H9 (cell line): ENCODE measurements around the gene STARD7. TPM values are rescaled to one million over a fixed set of nuclear protein-coding genes. Genes with fewer than 3 reads are reported as not detected.

Experiments
- DNase-seq: peaks from one replicate; pipeline ENCODE4 v3.0.0-alpha.2; 2017
- H2AFZ ChIP-seq: one replicate; pipeline ENCODE4 v1.6.1; 2013; ENCODE audit warnings: mild to moderate bottlenecking, low read length, control low read depth, moderate library complexity
- H2AK5ac ChIP-seq: 2 replicates; pipeline ENCODE4 v1.6.1; 2013; ENCODE audit warnings: low read length, control low read depth, mixed read lengths; ENCODE audit not compliant: insufficient read length
- H2BK120ac ChIP-seq: one replicate; pipeline ENCODE4 v1.6.1; 2013; ENCODE audit warnings: low read depth, mild to moderate bottlenecking, low read length, control low read depth, inconsistent platforms; ENCODE audit not compliant: poor library complexity, severe bottlenecking
- H2BK12ac ChIP-seq: 2 replicates; pipeline ENCODE4 v1.6.1; 2013; ENCODE audit warnings: low read length, control low read depth, mixed read lengths, low read depth; ENCODE audit not compliant: insufficient read length
- H2BK15ac ChIP-seq: 2 replicates; pipeline ENCODE4 v1.6.1; 2013; ENCODE audit warnings: low read depth, low read length, control low read depth
- H2BK20ac ChIP-seq: one replicate; pipeline ENCODE4 v1.6.1; 2013; ENCODE audit warnings: low read depth, mild to moderate bottlenecking, low read length, control low read depth, inconsistent platforms; ENCODE audit not compliant: poor library complexity, severe bottlenecking
- H2BK5ac ChIP-seq: 2 replicates; pipeline ENCODE4 v1.6.1; 2013; ENCODE audit warnings: low read length, control low read depth, mixed read lengths; ENCODE audit not compliant: insufficient read length
- H3K14ac ChIP-seq: 2 replicates; pipeline ENCODE4 v1.6.1; 2013; ENCODE audit warnings: low read length, control low read depth; ENCODE audit not compliant: insufficient read depth
- H3K18ac ChIP-seq: 2 replicates; pipeline ENCODE4 v1.6.1; 2013; ENCODE audit warnings: low read depth, mild to moderate bottlenecking, mixed read lengths, low read length, control low read depth; ENCODE audit not compliant: insufficient read length
- H3K23ac ChIP-seq: 2 replicates; pipeline ENCODE4 v1.6.1; 2013; ENCODE audit warnings: low read length, control low read depth, mixed read lengths, low read depth; ENCODE audit not compliant: insufficient read length
- H3K23me2 ChIP-seq: 2 replicates; pipeline ENCODE4 v1.6.1; 2013; ENCODE audit warnings: low read depth, mild to moderate bottlenecking, mixed read lengths, low read length, control low read depth; ENCODE audit not compliant: insufficient read length, poor library complexity, severe bottlenecking
- H3K27ac ChIP-seq: 2 replicates; pipeline ENCODE4 v1.5.1; 2013; ENCODE audit warnings: low read length, control low read depth, mixed read lengths, low read depth; ENCODE audit not compliant: insufficient read length
- H3K27me3 ChIP-seq: 2 replicates; pipeline ENCODE4 v1.6.1; 2013; ENCODE audit warnings: low read length, control low read depth, inconsistent platforms; ENCODE audit not compliant: insufficient read depth
- H3K4ac ChIP-seq: 2 replicates; pipeline ENCODE4 v1.6.1; 2013; ENCODE audit warnings: low read depth, mild to moderate bottlenecking, control low read depth, inconsistent platforms, low read length, moderate library complexity
- H3K4me1 ChIP-seq: 2 replicates; pipeline ENCODE4 v1.6.1; 2013; ENCODE audit warnings: low read length, control low read depth, inconsistent platforms; ENCODE audit not compliant: insufficient read depth
- H3K4me2 ChIP-seq: 2 replicates; pipeline ENCODE4 v1.6.1; 2013; ENCODE audit warnings: low read length, control low read depth, mixed read lengths; ENCODE audit not compliant: insufficient read length, insufficient read depth
- H3K56ac ChIP-seq: 2 replicates; pipeline ENCODE4 v1.6.1; 2013; ENCODE audit warnings: low read depth, mild to moderate bottlenecking, mixed read lengths, low read length, control low read depth; ENCODE audit not compliant: insufficient read length
- H3K79me1 ChIP-seq: 2 replicates; pipeline ENCODE4 v1.6.1; 2013; ENCODE audit warnings: low read depth, mild to moderate bottlenecking, moderate library complexity, low read length, control low read depth, inconsistent platforms; ENCODE audit not compliant: insufficient read depth, poor library complexity, severe bottlenecking
- H3K79me2 ChIP-seq: 2 replicates; pipeline ENCODE4 v1.6.1; 2013; ENCODE audit warnings: low read length, control low read depth, inconsistent platforms; ENCODE audit not compliant: insufficient read depth
- H3K9ac ChIP-seq: 2 replicates; pipeline ENCODE4 v1.6.1; 2013; ENCODE audit warnings: low read length, control low read depth, mixed read lengths; ENCODE audit not compliant: insufficient read length; ENCODE audit errors: extremely low read depth
- H3K9me3 ChIP-seq: one replicate; pipeline ENCODE4 v1.6.1; 2013; ENCODE audit warnings: low read depth, low read length, inconsistent platforms; ENCODE audit not compliant: control insufficient read depth
- H3T11ph ChIP-seq: one replicate; pipeline ENCODE4 v1.6.1; 2013; ENCODE audit warnings: mild to moderate bottlenecking, low read length, control low read depth, inconsistent platforms
- H4K20me1 ChIP-seq: one replicate; pipeline ENCODE4 v1.6.1; 2013; ENCODE audit not compliant: control insufficient read depth, insufficient read length, insufficient read depth
- H4K5ac ChIP-seq: 2 replicates; pipeline ENCODE4 v1.6.1; 2013; ENCODE audit warnings: low read depth, mild to moderate bottlenecking, mixed read lengths, low read length, control low read depth; ENCODE audit not compliant: insufficient read length
- H4K8ac ChIP-seq: replicated peaks from 2 replicates; pipeline ENCODE4 v1.6.1; 2013; ENCODE audit warnings: low read length, control low read depth, mixed read lengths, low read depth; ENCODE audit not compliant: insufficient read length
- H4K91ac ChIP-seq: 2 replicates; pipeline ENCODE4 v1.6.1; 2013; ENCODE audit warnings: low read depth, mild to moderate bottlenecking, moderate library complexity, mixed read lengths, low read length, control low read depth; ENCODE audit not compliant: insufficient read length
- H3K27ac Mint-ChIP-seq, 3 experiments: 2 replicates in 2 of 3; 3 replicates in 1 of 3; pipeline ENCODE4 v1.8.0; 2020 to 2021; ENCODE audit warnings: mixed read lengths in 3 of 3, mild to moderate bottlenecking in 1 of 3, moderate library complexity in 1 of 3
- H3K27me3 Mint-ChIP-seq: 2 replicates; pipeline ENCODE4 v1.8.0; 2021; ENCODE audit warnings: low read depth, mild to moderate bottlenecking, moderate library complexity, mixed read lengths
- H3K36me3 Mint-ChIP-seq, 3 experiments: 2 replicates in 2 of 3; 3 replicates in 1 of 3; pipeline ENCODE4 v1.8.0; 2020 to 2021; ENCODE audit warnings: low read depth in 3 of 3, mixed read lengths in 3 of 3; ENCODE audit not compliant: insufficient read depth in 1 of 3
- H3K4me1 Mint-ChIP-seq, 2 experiments: 2 replicates each; pipeline ENCODE4 v1.8.0; 2020; ENCODE audit warnings: mixed read lengths in 2 of 2
- H3K4me3 Mint-ChIP-seq, 2 experiments: 2 replicates in 1 of 2; 3 replicates in 1 of 2; pipeline ENCODE4 v1.8.0; 2020 to 2021; ENCODE audit warnings: mild to moderate bottlenecking in 2 of 2, mixed read lengths in 2 of 2, moderate library complexity in 1 of 2
- H3K9me3 Mint-ChIP-seq, 2 experiments: 2 replicates in 1 of 2; 3 replicates in 1 of 2; pipeline ENCODE4 v1.8.0; 2020; ENCODE audit warnings: mild to moderate bottlenecking in 2 of 2, mixed read lengths in 2 of 2, moderate library complexity in 1 of 2
- CTCF ChIP-seq: fragments of 200-600 bp; sonication (generic); conservative IDR thresholded peaks from 3 replicates; pipeline ENCODE4 v1.8.0; 2021; ENCODE audit warnings: antibody characterized with exemption, mild to moderate bottlenecking
- WGBS: extraction: QIAGEN DNeasy Blood & Tissue Kit; methylation state at CpG from one replicate; pipeline ENCODE4 v1.1.7; 2013; ENCODE audit warnings: missing lambda C conversion rate, low lambda C conversion rate, mixed read lengths; ENCODE audit not compliant: insufficient read length; ENCODE audit errors: extremely low coverage; 5-methylcytosine and 5-hydroxymethylcytosine counted together
- total RNA-seq: library from RNA; stranded (reverse); gene quantifications from 2 replicates; pipeline ENCODE4 v1.2.1, GENCODE V29; 2021

The STARD7 gene
- total RNA-seq, 1 experiment from 2014 or later, result 212 TPM

- no peaks in the 10 kb centered on the region for H3K9me3 ChIP-seq
- no peaks in the 10 kb centered on the region for H4K20me1 ChIP-seq
- H3K23me2 ChIP-seq, result peaks cover 6% of the 10 kb centered on the region
- no peak overlapping the region for H3K4ac ChIP-seq
- H3K36me3 Mint-ChIP-seq, result peaks cover 0 to 18% (median 1%) of the 10 kb centered on the region in 3 experiments; a peak in 3 of 7 replicates
- peak; percentile 28 for DNase-seq
- no peak overlapping the region for H3K27ac ChIP-seq
- no peak overlapping the region for H2BK15ac ChIP-seq
- H4K5ac ChIP-seq, result no peak overlapping the region
- H2AFZ ChIP-seq, result no peak overlapping the region
- TF ChIP-seq CTCF, result no peak
- H2BK5ac ChIP-seq, result no peak overlapping the region
- no CpG with 5 or more reads among the region's 9 CpGs for WGBS
- no peak overlapping the region for H2BK12ac ChIP-seq
- no peak overlapping the region for H2BK120ac ChIP-seq
- H4K8ac ChIP-seq, result no peak overlapping the region
- no peak overlapping the region for H3K4me3 Mint-ChIP-seq
- no peaks in the 10 kb centered on the region; the same call in 1 of the 2 replicates for H3K4me1 ChIP-seq
- no peak overlapping the region for H3K9ac ChIP-seq
- no peaks in the 10 kb centered on the region for H3K79me1 ChIP-seq
- H3K4me2 ChIP-seq, result no peak overlapping the region
- no peak overlapping the region for H3K14ac ChIP-seq
- no peak overlapping the region for H2AK5ac ChIP-seq
- H3K56ac ChIP-seq, result no peak overlapping the region
- peaks cover 22 to 49% of the 10 kb centered on the region in 2 experiments for H3K4me1 Mint-ChIP-seq
- no peak overlapping the region for H3T11ph ChIP-seq
- H3K79me2 ChIP-seq, result no peaks in the 10 kb centered on the region
- H3K27ac Mint-ChIP-seq, result no peak overlapping the region
- no peak overlapping the region for H4K91ac ChIP-seq
- no peak overlapping the region for H3K18ac ChIP-seq
- H3K27me3 ChIP-seq, result no peaks in the 10 kb centered on the region; the same call in 1 of the 2 replicates
- H2BK20ac ChIP-seq, result no peak overlapping the region
- no peak overlapping the region for H3K23ac ChIP-seq
- H3K27me3 Mint-ChIP-seq, result peaks cover 40% of the 10 kb centered on the region
- 0 out of 5 replicates have a peak, but pooled peaks cover 0 to 1% of the 10 kb centered on the region in 2 experiments for H3K9me3 Mint-ChIP-seq
These were observed 61.6 kb downstream of the STARD7 start for GRCh38 chr2:96146881-96147592.
